HepG2 (cell line): ENCODE data around the gene ADARB2. TPM values are rescaled to one million over a fixed set of nuclear protein-coding genes. Genes with fewer than 3 reads are reported as not detected.

Experiments
- ATAC-seq: fragments of 200-7000 bp; cut with Tn5 transposase; 3 replicates; pipeline ENCODE4 v1.9.1; 2020; ENCODE audit warnings: mild to moderate bottlenecking, moderate library complexity
- BruUV-seq: library from RNA; stranded (reverse); fragments of 400-500 nt; replicated peaks from 2 replicates; lab custom pipeline; 2021; lab: Mats Ljungman, UMichigan
- CTCF ChIA-PET: fragments of 300-600 bp; formaldehyde crosslinking; extraction: SDS; loops from one replicate; lab custom pipeline; 2021; ENCODE audit warnings: low total read pairs, inconsistent platforms, low intra/inter-chr PET ratio; lab: Yijun Ruan, JAX
- POLR2A ChIA-PET: fragments of 350-600 bp; sonication (Branson Sonifier 250); formaldehyde crosslinking; loops from one replicate; lab custom pipeline; 2020; ENCODE audit warnings: antibody characterized with exemption, inconsistent platforms; lab: Yijun Ruan, JAX
- DNase-seq: peaks from one replicate; pipeline ENCODE4 v3.0.0-alpha.2; 2015; ENCODE audit warnings: low spot score
- FAIRE-seq: peaks from 3 replicates; lab custom pipeline; 2011; peaks lifted over from hg19 to GRCh38; lab: Jason Lieb, UNC
- H2AFZ ChIP-seq: one replicate; pipeline ENCODE4 v1.6.1; 2011; ENCODE audit warnings: low read length, inconsistent platforms
- H3K27ac ChIP-seq: fragments of 300-600 bp; 3 replicates; pipeline ENCODE4 v1.8.0; 2011; ENCODE audit warnings: mixed run types, mild to moderate bottlenecking, mixed read lengths, low read length, inconsistent platforms; ENCODE audit not compliant: insufficient read depth; ENCODE audit errors: extremely low read length
- H3K27me3 ChIP-seq, 2 experiments: fragments of 200-600 bp in 1 of 2; 2 replicates in 1 of 2; 3 replicates in 1 of 2; pipeline versions ENCODE4 v1.6.0 to v1.8.0; 2011; ENCODE audit warnings: low read length in 2 of 2, mild to moderate bottlenecking in 2 of 2, moderate library complexity in 2 of 2, inconsistent platforms in 1 of 2; ENCODE audit not compliant: insufficient read depth in 2 of 2, control insufficient read depth in 1 of 2
- H3K36me3 ChIP-seq, 2 experiments: fragments of 200-600 bp in 1 of 2; replicated peaks in 1 of 2; 2 replicates in 1 of 2; 3 replicates in 1 of 2; pipeline versions ENCODE4 v1.5.1 to v1.8.0; 2011; ENCODE audit warnings: low read length in 2 of 2, inconsistent platforms in 1 of 2; ENCODE audit not compliant: insufficient read depth in 2 of 2, control insufficient read depth in 1 of 2
- H3K4me1 ChIP-seq: 2 replicates; pipeline ENCODE4 v1.5.1; 2012; ENCODE audit warnings: low read length, inconsistent platforms; ENCODE audit not compliant: insufficient read depth
- H3K4me2 ChIP-seq: 2 replicates; pipeline ENCODE4 v1.6.0; 2011; ENCODE audit warnings: low read depth, low read length, inconsistent platforms
- H3K4me3 ChIP-seq, 3 experiments: fragments of 200-600 bp in 1 of 3; sonication (generic), shearing (Covaris generic) in 1 of 3; replicated peaks in 1 of 3; 2 replicates each; pipeline ENCODE4 v1.5.1; 2011 to 2016; ENCODE audit warnings: low read length in 3 of 3, inconsistent platforms in 2 of 3, low read depth in 2 of 3, mild to moderate bottlenecking in 2 of 3, control low read depth in 1 of 3, mixed read lengths in 1 of 3; ENCODE audit not compliant: insufficient read depth in 1 of 3
- H3K79me2 ChIP-seq: one replicate; pipeline ENCODE4 v1.6.1; 2011; ENCODE audit warnings: low read length, inconsistent platforms; ENCODE audit not compliant: insufficient read depth
- H3K9ac ChIP-seq: 2 replicates; pipeline ENCODE4 v1.6.0; 2011; ENCODE audit warnings: mild to moderate bottlenecking, low read depth, low read length, inconsistent platforms; ENCODE audit not compliant: insufficient read depth
- H3K9me3 ChIP-seq: 2 replicates; pipeline ENCODE4 v1.5.1; 2012; ENCODE audit warnings: mild to moderate bottlenecking, low read length
- H4K20me1 ChIP-seq: 2 replicates; pipeline ENCODE4 v1.6.0; 2011; ENCODE audit warnings: inconsistent platforms, mild to moderate bottlenecking, low read length, moderate library complexity; ENCODE audit not compliant: insufficient read depth
- CREBL2 ChIP-seq: sonication (generic); formaldehyde crosslinking; IDR thresholded peaks from 2 replicates; pipeline ENCODE4 v1.8.1; 2023; ENCODE audit warnings: missing genetic modification reagents, mild to moderate bottlenecking, borderline replicate concordance
- E2F2 ChIP-seq: sonication (generic); formaldehyde crosslinking; IDR thresholded peaks from 2 replicates; pipeline ENCODE4 v1.4.0; 2020; ENCODE audit warnings: missing genetic modification reagents, borderline replicate concordance
- ISX ChIP-seq: sonication (generic); formaldehyde crosslinking; conservative IDR thresholded peaks from 2 replicates; pipeline ENCODE4 v1.5.0; 2020; ENCODE audit warnings: missing genetic modification reagents
- NFATC3 ChIP-seq: sonication (generic); formaldehyde crosslinking; IDR thresholded peaks from 2 replicates; pipeline ENCODE4 v1.5.1; 2020; ENCODE audit warnings: mild to moderate bottlenecking, missing genetic modification reagents
- SMC3 ChIP-seq: IDR thresholded peaks from 2 replicates; pipeline ENCODE4 v1.6.1; 2011; ENCODE audit warnings: low read length, improper control_type of control experiment
- SP2 ChIP-seq: sonication (generic); formaldehyde crosslinking; IDR thresholded peaks from 2 replicates; pipeline ENCODE4 v1.5.1; 2020; ENCODE audit warnings: mild to moderate bottlenecking, missing genetic modification reagents
- WGBS: methylation state at CpG from one replicate; pipeline ENCODE4 v1.1.6; 2017; ENCODE audit warnings: low lambda C conversion rate; 5-methylcytosine and 5-hydroxymethylcytosine counted together
- in situ Hi-C: cut with HindIII; loops from 2 replicates; pipeline ENCODE4 v1.10.0; 2017; ENCODE audit warnings: low pct_unique_long_range_greater_than_20kb; ENCODE audit not compliant: extremely low pct_ligation_motif_present
- intact Hi-C: fragments of 100-400 bp; cut with micrococcal nuclease; formaldehyde crosslinking; loops from one replicate; pipeline ENCODE4 v1.10.0; 2022; ENCODE audit not compliant: unreplicated experiment
- polyA plus RNA-seq, 8 experiments: library from polyadenylated mRNA; depleted of rRNA in 3 of 8; stranded (reverse) in 7 of 8; unstranded in 1 of 8; fragments of >200 nt; fragmentation: Illumina TruSeq in 4 of 8; extraction: Trizol in 4 of 8; gene quantifications; 2 replicates each; pipeline versions ENCODE4 v1.2.1 to v1.2.3, GENCODE V29; 2011 to 2016; ENCODE audit warnings: low read depth in 4 of 8, missing spikeins in 1 of 8, mixed read lengths in 1 of 8; ENCODE audit not compliant: insufficient read depth in 1 of 8
- total RNA-seq, 5 experiments: library from RNA; depleted of rRNA; stranded (reverse); fragments of >200 nt; fragmentation: Illumina TruSeq; extraction: Trizol; gene quantifications; 2 replicates each; pipeline ENCODE4 v1.2.3, GENCODE V29; 2016; ENCODE audit warnings: low read depth in 1 of 5
- TF ChIP-seq, protein P1 (sequence below): sonication (generic); formaldehyde crosslinking; IDR thresholded peaks from 2 replicates; pipeline ENCODE4 v1.8.0; 2022; ENCODE audit warnings: mild to moderate bottlenecking, missing genetic modification reagents

ADARB2 gene
- total and polyA plus RNA-seq, 2 of the 13 experiments (the other 11 are each of a cell fraction or from before 2014, with no cell fraction given) = not detected

GRCh38 chr10:1492641-1493040 lies 244.7 kb downstream of the ADARB2 start:
- intact Hi-C loops = no loop called here
- no peak overlapping the region for H3K9ac ChIP-seq
- peaks cover 7% of the 10 kb centered on the region for H3K9me3 ChIP-seq
- no TSS peak for BruUV-seq
- FAIRE-seq (no peak), DNase-seq (no peak), ATAC-seq (no peak)
- WGBS = 9% methylated on average over 7 of the region's 9 CpGs
- POLR2A ChIA-PET = no interaction called here
- CTCF ChIA-PET = no interaction called here
- H2AFZ ChIP-seq = no peak overlapping the region
- H4K20me1 ChIP-seq = no peaks in the 10 kb centered on the region
- H3K4me3 ChIP-seq = no peak overlapping the region
- no peaks in the 10 kb centered on the region; a peak in 1 of 5 replicates for H3K27me3 ChIP-seq
- no peaks in the 10 kb centered on the region for H3K79me2 ChIP-seq
- no peaks in the 10 kb centered on the region for H3K4me1 ChIP-seq
- in situ Hi-C loops = no loop called here
- no peak for TF ChIP-seq E2F2 (CRISPR knock-in tag)
- TF ChIP-seq SMC3 = no peak
- no peak for TF ChIP-seq NFATC3
- no peak for TF ChIP-seq CREBL2 (CRISPR knock-in tag)
- TF ChIP-seq SP2 (CRISPR knock-in tag) = no peak
- TF ChIP-seq, protein P1, sequence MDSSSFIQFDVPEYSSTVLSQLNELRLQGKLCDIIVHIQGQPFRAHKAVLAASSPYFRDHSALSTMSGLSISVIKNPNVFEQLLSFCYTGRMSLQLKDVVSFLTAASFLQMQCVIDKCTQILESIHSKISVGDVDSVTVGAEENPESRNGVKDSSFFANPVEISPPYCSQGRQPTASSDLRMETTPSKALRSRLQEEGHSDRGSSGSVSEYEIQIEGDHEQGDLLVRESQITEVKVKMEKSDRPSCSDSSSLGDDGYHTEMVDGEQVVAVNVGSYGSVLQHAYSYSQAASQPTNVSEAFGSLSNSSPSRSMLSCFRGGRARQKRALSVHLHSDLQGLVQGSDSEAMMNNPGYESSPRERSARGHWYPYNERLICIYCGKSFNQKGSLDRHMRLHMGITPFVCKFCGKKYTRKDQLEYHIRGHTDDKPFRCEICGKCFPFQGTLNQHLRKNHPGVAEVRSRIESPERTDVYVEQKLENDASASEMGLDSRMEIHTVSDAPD (CRISPR knock-in tag) = no peak
- TF ChIP-seq ISX (CRISPR knock-in tag) = no peak
- no peak overlapping the region for H3K27ac ChIP-seq
- H3K4me2 ChIP-seq = no peak overlapping the region
- H3K36me3 ChIP-seq = no peaks in the 10 kb centered on the region
